C4-2B (cell line): ENCODE measurements around the gene SHANK1.
A peak's percentile ranks its signal among the peaks of the same experiment; 100 is the strongest.

Experiments used
- ZFX ChIP-seq: fragments of 450-650 bp; IDR thresholded peaks from 2 replicates; pipeline ENCODE4 v1.6.1; 2017
- TF ChIP-seq, protein P1 (sequence below): fragments of 450-650 bp; conservative IDR thresholded peaks from 2 replicates; pipeline ENCODE4 v1.5.1; 2017; ENCODE audit warnings: mild to moderate bottlenecking

DNA sequence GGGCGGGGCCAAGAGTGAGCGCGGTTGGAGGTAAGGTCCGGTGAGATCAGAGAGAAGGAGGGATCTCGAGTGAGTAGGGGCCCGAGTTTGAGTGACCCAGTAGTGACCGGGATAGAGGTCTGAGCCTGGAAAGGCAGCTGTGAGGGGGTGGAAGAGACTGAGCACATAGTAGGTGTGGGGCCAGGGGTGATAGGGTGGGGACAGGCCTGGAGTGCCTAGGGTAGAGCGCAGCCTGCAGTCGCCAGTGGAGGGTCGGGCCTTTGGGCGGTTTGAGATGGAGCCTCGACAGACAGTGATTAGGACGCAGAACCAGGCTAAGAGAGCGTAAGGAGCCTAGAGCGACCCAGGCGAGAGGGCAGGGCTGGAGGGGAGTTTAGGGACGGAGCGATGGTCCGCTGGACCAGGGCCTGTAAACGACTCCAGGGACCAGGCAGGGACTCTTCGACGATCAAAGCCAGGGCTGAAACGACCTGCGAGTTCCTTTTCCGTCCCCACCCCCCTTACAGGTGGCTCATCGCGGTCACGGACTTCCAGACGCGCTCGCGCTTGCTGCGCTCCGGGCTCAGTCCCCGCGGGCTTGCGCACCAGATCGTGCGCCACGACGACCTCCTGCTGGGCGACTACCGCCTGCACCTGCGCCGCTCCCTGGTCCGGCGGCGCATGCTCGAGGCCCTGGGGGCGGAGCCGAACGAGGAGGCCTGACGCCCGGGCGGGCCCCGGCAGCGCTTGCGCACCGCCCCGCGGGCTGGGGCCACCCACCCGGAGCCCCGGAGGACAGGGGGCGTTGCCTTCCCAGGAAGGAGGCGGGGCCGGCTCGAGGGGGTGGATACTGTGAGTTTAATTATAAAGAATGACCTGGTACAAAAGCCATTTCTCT lies 60.9 kb downstream of the SHANK1 start:
- TF ChIP-seq, protein P1, sequence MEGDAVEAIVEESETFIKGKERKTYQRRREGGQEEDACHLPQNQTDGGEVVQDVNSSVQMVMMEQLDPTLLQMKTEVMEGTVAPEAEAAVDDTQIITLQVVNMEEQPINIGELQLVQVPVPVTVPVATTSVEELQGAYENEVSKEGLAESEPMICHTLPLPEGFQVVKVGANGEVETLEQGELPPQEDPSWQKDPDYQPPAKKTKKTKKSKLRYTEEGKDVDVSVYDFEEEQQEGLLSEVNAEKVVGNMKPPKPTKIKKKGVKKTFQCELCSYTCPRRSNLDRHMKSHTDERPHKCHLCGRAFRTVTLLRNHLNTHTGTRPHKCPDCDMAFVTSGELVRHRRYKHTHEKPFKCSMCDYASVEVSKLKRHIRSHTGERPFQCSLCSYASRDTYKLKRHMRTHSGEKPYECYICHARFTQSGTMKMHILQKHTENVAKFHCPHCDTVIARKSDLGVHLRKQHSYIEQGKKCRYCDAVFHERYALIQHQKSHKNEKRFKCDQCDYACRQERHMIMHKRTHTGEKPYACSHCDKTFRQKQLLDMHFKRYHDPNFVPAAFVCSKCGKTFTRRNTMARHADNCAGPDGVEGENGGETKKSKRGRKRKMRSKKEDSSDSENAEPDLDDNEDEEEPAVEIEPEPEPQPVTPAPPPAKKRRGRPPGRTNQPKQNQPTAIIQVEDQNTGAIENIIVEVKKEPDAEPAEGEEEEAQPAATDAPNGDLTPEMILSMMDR: no peak
- TF ChIP-seq ZFX: peak; percentile 33; the same call in 1 of the 2 replicates
